NCI-H2107 treated with DMSO at 0.1 percent for 48 hours (cell line): Measurements from ENCODE around the gene UNC119B.

Source experiments
- DNase-seq: peaks from one replicate; lab custom pipeline; 2025; ENCODE audit not compliant: unreplicated experiment; lab: John Stamatoyannopoulos, UW

Gene UNC119B

DNA sequence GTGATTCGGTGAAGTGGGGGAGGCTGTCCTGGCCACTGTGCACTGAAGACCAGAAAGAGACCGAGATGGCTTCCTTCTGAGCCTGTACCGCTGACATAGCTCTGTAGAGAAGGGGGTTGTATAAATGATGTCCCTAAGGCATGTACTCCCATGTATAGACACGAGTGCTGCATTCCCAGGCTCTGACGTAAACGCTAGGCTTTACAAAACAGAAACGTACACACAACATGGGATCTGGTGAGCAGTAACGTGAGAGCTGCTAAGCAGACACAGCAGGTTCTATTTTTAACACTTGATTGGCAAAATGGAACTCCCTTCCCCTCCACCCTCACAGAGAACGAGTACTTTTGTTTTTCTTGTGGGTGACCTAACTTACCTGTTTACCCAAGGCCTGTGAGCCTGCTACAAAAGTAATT, 51.3 kb downstream of the UNC119B start:
- DNase-seq, result peak; percentile 82

DNA sequence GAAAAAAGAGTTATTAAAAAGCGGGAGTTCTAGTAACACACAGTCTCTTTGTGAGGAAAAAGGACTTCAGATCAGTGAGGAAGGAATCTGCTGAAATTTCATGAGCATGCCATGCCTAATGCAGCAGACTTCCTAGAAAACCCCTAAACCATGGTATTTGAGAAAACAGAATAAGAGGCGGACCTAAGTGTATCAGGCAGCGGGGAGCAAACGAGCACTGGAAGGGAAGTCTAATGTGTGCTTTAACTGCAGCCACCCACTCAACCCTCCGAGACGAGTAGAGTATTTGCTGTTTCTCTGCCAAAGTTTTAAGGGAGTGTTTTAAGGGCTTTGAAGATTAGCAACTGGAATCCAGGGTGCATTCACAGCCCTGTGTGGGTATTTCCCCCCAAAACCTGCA, 51.8 kb downstream of the UNC119B start:
- DNase-seq, result peak; percentile 70

DNA sequence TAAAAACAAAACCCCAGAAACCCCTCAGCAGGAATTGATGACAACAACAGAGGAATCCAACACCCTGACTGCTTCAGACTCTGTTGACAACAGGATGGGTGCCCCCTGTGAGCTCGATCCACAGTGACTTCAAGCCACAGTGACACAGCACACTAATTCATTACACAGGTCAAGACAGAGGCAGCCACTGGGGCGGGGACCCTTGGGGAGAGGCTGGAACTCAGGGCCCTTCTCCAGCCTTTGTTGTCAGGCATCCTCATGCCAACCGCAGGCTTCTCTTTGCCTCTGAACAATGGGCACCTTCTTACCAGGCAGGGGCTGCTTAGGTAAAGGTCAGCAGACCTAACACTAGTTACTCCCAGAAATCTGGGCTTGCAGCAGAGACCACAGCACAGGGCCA, 53.0 kb downstream of the UNC119B start:
- DNase-seq, result no peak

DNA sequence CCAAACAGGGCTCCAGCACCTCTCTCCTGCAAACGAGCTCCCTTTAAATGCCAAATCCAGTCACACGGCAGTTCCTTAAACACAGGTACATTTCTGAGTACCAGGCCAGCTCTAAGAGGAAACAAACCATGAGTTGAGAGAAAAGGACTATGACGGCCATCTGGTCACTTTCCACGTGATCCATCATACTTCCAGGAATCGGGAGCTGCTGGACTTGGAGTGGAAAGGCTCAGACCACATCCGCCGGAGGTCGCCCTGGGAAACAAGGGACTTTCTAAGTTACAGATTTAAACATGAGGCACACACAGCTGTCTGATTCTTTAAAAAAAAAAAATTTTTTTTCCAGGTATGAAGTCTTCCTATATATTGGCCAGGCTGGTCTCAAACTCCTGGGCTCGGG, 54.6 kb downstream of the UNC119B start:
- DNase-seq, result no peak

DNA sequence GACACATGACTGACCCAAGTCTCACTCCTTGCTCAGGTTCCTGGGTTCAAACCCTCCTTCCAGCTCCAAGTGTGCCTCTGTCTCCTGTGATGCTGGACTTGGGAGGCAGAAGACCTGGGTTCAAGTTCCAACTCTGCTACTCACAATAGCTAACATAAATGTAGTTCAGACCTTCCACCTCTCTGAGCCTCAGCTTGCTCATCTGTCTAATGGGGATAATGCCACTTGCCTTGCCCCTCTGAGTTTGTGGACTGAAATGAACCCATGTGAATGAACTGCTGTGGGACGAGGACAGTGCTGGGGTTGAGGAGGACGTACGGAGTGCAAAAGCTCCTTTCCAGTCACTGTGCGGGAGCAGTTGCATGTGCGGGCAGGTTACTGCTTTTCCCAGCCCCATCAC, 56.3 kb downstream of the UNC119B start:
- DNase-seq, result no peak

DNA sequence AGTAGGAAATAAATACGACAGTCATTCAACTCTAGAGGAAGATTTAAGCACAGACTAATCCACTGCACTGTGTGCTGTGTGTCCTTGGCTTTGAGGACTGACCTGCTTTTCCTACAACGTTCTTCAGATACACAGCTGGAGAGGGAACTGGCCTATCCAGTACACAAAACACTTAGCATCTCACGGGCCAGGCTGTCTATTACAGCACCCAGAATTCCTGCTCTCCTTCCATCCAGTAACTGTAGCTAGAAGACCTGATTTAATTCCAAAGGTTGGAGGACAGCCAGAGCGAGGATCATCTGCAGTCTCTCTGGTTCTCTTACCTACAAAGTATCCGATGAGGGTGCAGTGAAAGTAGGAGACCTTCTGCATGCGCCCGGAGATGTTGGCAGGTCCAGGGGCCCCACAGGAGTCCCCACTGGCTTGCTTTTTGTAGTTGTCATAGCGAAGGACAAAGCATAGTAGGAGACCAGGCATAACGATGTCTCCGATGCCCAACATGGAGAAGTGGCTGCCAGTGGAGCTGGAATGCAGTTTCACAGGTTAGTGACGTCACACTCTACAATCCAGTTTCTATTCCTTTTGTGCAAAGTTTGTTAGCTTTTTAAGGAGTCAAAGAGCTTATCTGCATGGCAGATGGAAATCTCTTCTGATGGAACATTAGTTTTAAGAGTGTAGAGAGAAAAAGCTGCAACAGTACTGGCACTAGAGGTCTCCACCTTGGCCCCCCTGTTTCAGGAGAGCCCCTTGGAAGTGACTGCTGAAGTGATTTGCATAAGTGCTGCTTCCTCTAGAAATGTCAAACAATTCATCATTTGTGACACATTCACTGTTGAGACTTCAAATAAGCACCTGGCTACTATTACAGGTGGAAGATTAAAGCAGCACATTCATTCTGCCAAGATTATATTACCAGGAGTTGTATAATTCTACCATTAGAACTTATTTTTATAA, 57.1 kb downstream of the UNC119B start:
- DNase-seq, result no peak

DNA sequence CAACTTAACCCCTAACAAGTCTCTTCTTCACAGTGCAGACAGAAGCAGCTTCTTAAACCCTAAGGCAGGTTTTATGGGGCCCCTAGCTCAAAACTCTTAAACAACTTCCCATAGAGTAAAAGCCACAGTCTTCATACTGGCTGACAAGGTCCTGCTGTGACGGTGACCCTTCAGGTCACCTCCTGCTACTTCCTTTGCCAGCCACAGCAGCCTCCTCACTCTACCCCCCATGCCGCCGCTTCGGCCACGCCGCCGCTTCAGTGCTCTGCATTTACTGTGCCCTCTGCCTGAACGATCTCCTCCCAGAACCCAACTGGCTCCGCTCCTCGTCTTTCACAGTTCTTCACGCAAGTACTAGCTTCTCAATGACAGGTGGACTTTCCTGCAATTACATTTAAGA, 60.8 kb downstream of the UNC119B start:
- no peak for DNase-seq
